Testis (tissue), 2 donors: ENCODE measurements around the gene HNF1A.

Source experiments
- POLR2A ChIP-seq: fragments of 450-650 bp; IDR thresholded peaks from one replicate; pipeline ENCODE4 v1.6.1; 2017; ENCODE audit warnings: antibody characterized with exemption, mild to moderate bottlenecking, moderate library complexity
- TF ChIP-seq, protein P1 (sequence below), 3 experiments: fragments of 450-650 bp in 2 of 3; fragments of 200-600 bp in 1 of 3; sonication (generic) in 1 of 3; IDR thresholded peaks; one replicate each; pipeline ENCODE4 v1.5.1; 2016 to 2019; ENCODE audit warnings: antibody characterized with exemption in 3 of 3, mild to moderate bottlenecking in 2 of 3, moderate library complexity in 1 of 3

DNA sequence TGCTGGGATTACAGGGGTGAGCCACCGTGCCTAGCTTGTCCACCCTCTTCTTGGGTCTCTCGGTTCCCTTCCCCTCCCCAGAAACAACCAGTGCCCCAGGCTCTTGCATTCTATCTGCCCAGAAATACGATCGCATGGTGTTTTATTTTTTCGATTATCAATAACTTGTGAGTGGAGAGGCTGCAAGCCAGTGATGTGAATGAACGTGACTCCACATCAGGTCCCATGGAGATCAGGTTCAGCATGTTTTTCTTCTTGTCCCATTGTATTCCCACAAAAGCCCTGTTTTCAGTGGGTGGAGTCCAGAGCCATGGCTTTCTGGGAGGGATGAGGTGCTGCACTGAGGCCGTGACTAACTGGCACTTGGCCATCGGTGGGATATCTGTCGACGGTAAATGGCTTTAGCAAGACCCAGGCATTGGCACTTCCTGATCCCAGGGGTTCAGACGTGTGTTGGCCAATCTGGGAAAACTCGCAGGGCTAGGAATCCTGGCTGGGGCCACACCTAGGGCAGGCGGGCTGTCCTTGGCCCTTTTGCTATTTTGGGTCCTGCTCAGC is 12.7 kb upstream of the HNF1A start:
- TF ChIP-seq, protein P1, sequence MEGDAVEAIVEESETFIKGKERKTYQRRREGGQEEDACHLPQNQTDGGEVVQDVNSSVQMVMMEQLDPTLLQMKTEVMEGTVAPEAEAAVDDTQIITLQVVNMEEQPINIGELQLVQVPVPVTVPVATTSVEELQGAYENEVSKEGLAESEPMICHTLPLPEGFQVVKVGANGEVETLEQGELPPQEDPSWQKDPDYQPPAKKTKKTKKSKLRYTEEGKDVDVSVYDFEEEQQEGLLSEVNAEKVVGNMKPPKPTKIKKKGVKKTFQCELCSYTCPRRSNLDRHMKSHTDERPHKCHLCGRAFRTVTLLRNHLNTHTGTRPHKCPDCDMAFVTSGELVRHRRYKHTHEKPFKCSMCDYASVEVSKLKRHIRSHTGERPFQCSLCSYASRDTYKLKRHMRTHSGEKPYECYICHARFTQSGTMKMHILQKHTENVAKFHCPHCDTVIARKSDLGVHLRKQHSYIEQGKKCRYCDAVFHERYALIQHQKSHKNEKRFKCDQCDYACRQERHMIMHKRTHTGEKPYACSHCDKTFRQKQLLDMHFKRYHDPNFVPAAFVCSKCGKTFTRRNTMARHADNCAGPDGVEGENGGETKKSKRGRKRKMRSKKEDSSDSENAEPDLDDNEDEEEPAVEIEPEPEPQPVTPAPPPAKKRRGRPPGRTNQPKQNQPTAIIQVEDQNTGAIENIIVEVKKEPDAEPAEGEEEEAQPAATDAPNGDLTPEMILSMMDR (IDR thresholded peaks at IDR 0.05) = no peak
- TF ChIP-seq POLR2A = no peak
